Endothelial cell of umbilical vein (primary cell): Measurements from ENCODE around the gene POLN. TPM values are rescaled to one million over a fixed set of nuclear protein-coding genes. Genes with fewer than 3 reads are reported as not detected.

Source experiments
- BruUV-seq: library from RNA; stranded (reverse); fragments of 400-500 nt; replicated peaks from 2 replicates; lab custom pipeline; 2021; lab: Mats Ljungman, UMichigan
- CTCF ChIA-PET: fragments of 300-600, 350-600 bp; sonication (Branson Sonifier 250); formaldehyde crosslinking; loops from one replicate; lab custom pipeline; 2021; ENCODE audit warnings: antibody characterized with exemption, inconsistent platforms; lab: Charles Lee
- POLR2A ChIA-PET: fragments of 300-600, 350-600 bp; sonication (Branson Sonifier 250); formaldehyde crosslinking; loops from one replicate; lab custom pipeline; 2021; ENCODE audit warnings: antibody characterized with exemption, inconsistent platforms; lab: Charles Lee
- DNase-seq: peaks from one replicate; pipeline ENCODE4 v3.0.0-alpha.2; 2011; ENCODE audit warnings: low read depth, low spot score
- FAIRE-seq: peaks from 2 replicates; lab custom pipeline; 2011; peaks lifted over from hg19 to GRCh38; lab: Jason Lieb, UNC
- H2AFZ ChIP-seq: 2 replicates; pipeline ENCODE4 v1.6.0; 2012; ENCODE audit warnings: low read depth, low read length, control low read depth, inconsistent platforms
- H3K27ac ChIP-seq: 2 replicates; pipeline ENCODE4 v1.5.1; 2011; ENCODE audit warnings: low read depth, mild to moderate bottlenecking, control low read depth, low read length, moderate library complexity; ENCODE audit not compliant: insufficient read depth
- H3K27me3 ChIP-seq, 2 experiments: 2 replicates each; pipeline versions ENCODE4 v1.6.0 to v1.6.1; 2011; ENCODE audit warnings: low read length in 2 of 2, mixed read lengths in 1 of 2; ENCODE audit not compliant: control insufficient read depth in 2 of 2, insufficient read depth in 2 of 2
- H3K36me3 ChIP-seq, 2 experiments: 2 replicates in 1 of 2; 3 replicates in 1 of 2; pipeline ENCODE4 v1.5.1; 2011; ENCODE audit warnings: low read length in 2 of 2, mild to moderate bottlenecking in 1 of 2, moderate library complexity in 1 of 2; ENCODE audit not compliant: control insufficient read depth in 2 of 2, insufficient read depth in 2 of 2; ENCODE audit errors: extremely low read depth in 1 of 2
- H3K4me1 ChIP-seq: 3 replicates; pipeline ENCODE4 v1.5.1; 2011; ENCODE audit warnings: mild to moderate bottlenecking, low read length; ENCODE audit not compliant: control insufficient read depth, insufficient read depth; ENCODE audit errors: extremely low read depth
- H3K4me2 ChIP-seq: 2 replicates; pipeline ENCODE4 v1.6.1; 2011; ENCODE audit warnings: low read length, control low read depth, mixed read lengths; ENCODE audit not compliant: insufficient read depth
- H3K4me3 ChIP-seq, 3 experiments: fragments of 200-600 bp in 1 of 3; sonication (generic), shearing (Covaris generic) in 1 of 3; replicated peaks in 1 of 3; 2 replicates each; pipeline ENCODE4 v1.5.1; 2011 to 2016; ENCODE audit warnings: control low read depth in 3 of 3, low read length in 3 of 3, mild to moderate bottlenecking in 2 of 3, inconsistent platforms in 1 of 3, low read depth in 1 of 3, moderate library complexity in 1 of 3; ENCODE audit not compliant: insufficient read depth in 1 of 3
- H3K79me2 ChIP-seq: 2 replicates; pipeline ENCODE4 v1.6.0; 2012; ENCODE audit warnings: low read length, inconsistent platforms; ENCODE audit not compliant: control insufficient read depth, insufficient read depth
- H3K9ac ChIP-seq: replicated peaks from 2 replicates; pipeline ENCODE3; 2011; ENCODE audit warnings: low read length, control low read depth; ENCODE audit not compliant: insufficient read depth; ENCODE audit errors: extremely low read depth
- H3K9me1 ChIP-seq: replicated peaks from 3 replicates; pipeline ENCODE4 v1.6.0; 2011; ENCODE audit warnings: mild to moderate bottlenecking, low read length; ENCODE audit not compliant: control insufficient read depth, insufficient read depth; ENCODE audit errors: extremely low read depth
- H3K9me3 ChIP-seq: replicated peaks from 2 replicates; pipeline ENCODE4 v1.5.1; 2012; ENCODE audit warnings: low read length, inconsistent platforms; ENCODE audit not compliant: control insufficient read depth, insufficient read depth
- H4K20me1 ChIP-seq: replicated peaks from 2 replicates; pipeline ENCODE3; 2011; ENCODE audit warnings: mild to moderate bottlenecking, low read length; ENCODE audit not compliant: control insufficient read depth, insufficient read depth; ENCODE audit errors: extremely low read depth
- CTCF ChIP-seq, 2 donors: IDR thresholded peaks; 1 replicate in 1 of 2; 2 replicates in 1 of 2; pipeline ENCODE4 v1.5.1; 2011; ENCODE audit warnings: low read length in 2 of 2, mild to moderate bottlenecking in 2 of 2, moderate library complexity in 2 of 2, control low read depth in 1 of 2, inconsistent platforms in 1 of 2, low read depth in 1 of 2; ENCODE audit not compliant: insufficient read depth in 1 of 2; ENCODE audit errors: extremely low read depth in 1 of 2
- EZH2 ChIP-seq: IDR thresholded peaks from 2 replicates; pipeline ENCODE4 v1.6.1; 2012; ENCODE audit warnings: borderline replicate concordance, low read depth, mild to moderate bottlenecking, moderate library complexity, low read length, inconsistent platforms; ENCODE audit not compliant: severe bottlenecking
- FOS ChIP-seq: IDR thresholded peaks from 2 replicates; pipeline ENCODE4 v1.6.1; 2011; ENCODE audit warnings: mild to moderate bottlenecking, low read length, moderate library complexity, borderline replicate concordance; ENCODE audit not compliant: insufficient read depth
- GATA2 ChIP-seq: IDR thresholded peaks from 2 replicates; pipeline ENCODE4 v1.7.0; 2011; ENCODE audit warnings: low read depth, mild to moderate bottlenecking, moderate library complexity, mixed read lengths, low read length; ENCODE audit not compliant: insufficient read length, insufficient read depth
- JUN ChIP-seq: IDR thresholded peaks from 2 replicates; pipeline ENCODE4 v1.6.1; 2011; ENCODE audit warnings: borderline replicate concordance, low read depth; ENCODE audit not compliant: insufficient read length, insufficient read depth
- MAX ChIP-seq: IDR thresholded peaks from 2 replicates; pipeline ENCODE4 v1.6.1; 2011; ENCODE audit not compliant: insufficient read depth, insufficient read length
- MYC ChIP-seq: IDR thresholded peaks from one replicate; pipeline ENCODE4 v1.6.1; 2011; ENCODE audit warnings: mild to moderate bottlenecking, low read depth, low read length
- POLR2A ChIP-seq: IDR thresholded peaks from 2 replicates; pipeline ENCODE4 v1.6.1; 2012; ENCODE audit warnings: low read depth, mild to moderate bottlenecking, control low read depth, low read length
- POLR2AphosphoS5 ChIP-seq: IDR thresholded peaks from 2 replicates; pipeline ENCODE4 v1.6.1; 2012; ENCODE audit warnings: low read depth, mild to moderate bottlenecking, control low read depth, low read length, moderate library complexity; ENCODE audit not compliant: insufficient read depth
- dilution Hi-C: fragments of 300-500 bp; cut with MboI; formaldehyde crosslinking; loops from one replicate; pipeline ENCODE4 v1.15.0; 2019; ENCODE audit warnings: low sequenced_read_pairs; ENCODE audit not compliant: extremely low pct_ligation_motif_present
- intact Hi-C: fragments of 100-400 bp; cut with micrococcal nuclease; formaldehyde crosslinking; loops from one replicate; pipeline ENCODE4 v1.10.0; 2022
- polyA plus RNA-seq, 4 experiments: library from polyadenylated mRNA; depleted of rRNA in 3 of 4; stranded (reverse) in 3 of 4; unstranded in 1 of 4; fragments of >200 nt; gene quantifications; 2 replicates each; pipeline versions ENCODE4 v1.2.1 to v1.2.3, GENCODE V29; 2011 to 2012; ENCODE audit warnings: missing spikeins in 1 of 4
- total RNA-seq: library from RNA; stranded (reverse); gene quantifications from 2 replicates; pipeline ENCODE4 v1.2.3, GENCODE V29; 2021

The POLN gene
- total and polyA plus RNA-seq, 2 donors (not counting 3 experiments of a cell fraction or from before 2014, with no cell fraction given), result 1.3 to 4.2 TPM

GRCh38 chr4:2168469-2169319 is 73.2 kb downstream of the POLN start:
- Histone ChIP-seq H2AFZ (no peak overlapping the region), H3K36me3 (no peaks in the 10 kb centered on the region), H3K27ac (no peak overlapping the region), H3K4me2 (no peak overlapping the region), H3K27me3 (no peaks in the 10 kb centered on the region), H3K4me3 (no peak overlapping the region), H3K9me1 (no peaks in the 10 kb centered on the region), H3K9me3 (no peaks in the 10 kb centered on the region), H3K79me2 (no peaks in the 10 kb centered on the region), H3K4me1 (no peaks in the 10 kb centered on the region), H4K20me1 (no peaks in the 10 kb centered on the region), H3K9ac (no peak overlapping the region)
- ChIA-PET POLR2A (no interaction called here), CTCF (interaction anchor here (1.5 kb wide), 1 partner anchor 15 kb away, joined by 3 read pairs; no protein-coding TSS in a partner anchor)
- FAIRE-seq (no peak), DNase-seq (no peak)
- BruUV-seq, result no TSS peak
- no peak for TF ChIP-seq POLR2A
- TF ChIP-seq GATA2, result no peak
- TF ChIP-seq CTCF (IDR thresholded peaks at IDR 0.05; ENCODE audit: extremely low read depth in 1 of 2, insufficient read depth in 1 of 2, low read depth in 1 of 2, low read length in 2 of 2), result no peak
- TF ChIP-seq MAX, result no peak
- TF ChIP-seq MYC, result no peak
- no peak for TF ChIP-seq FOS
- no peak for TF ChIP-seq JUN
- no peak for TF ChIP-seq EZH2
- no peak for TF ChIP-seq POLR2AphosphoS5
- intact Hi-C loops (no loop called here), dilution Hi-C loops (no loop called here)
